ENCODE measurements around the gene GBGT1. TPM values are rescaled to one million over a fixed set of nuclear protein-coding genes. Genes with fewer than 3 reads are reported as not detected.

The GBGT1 gene
- total RNA-seq, 1 donor, result 3.3 TPM

- no peaks in the 10 kb centered on the region for H3K36me3 ChIP-seq (ENCODE audit: insufficient read depth, low read length)
- peak overlapping the region; percentile 80 for H3K27ac ChIP-seq (ENCODE audit: low read depth, low read length)
- H2AFZ ChIP-seq (ENCODE audit: low read length), result no peak overlapping the region
- peak overlapping the region; percentile 34 for H3K4me2 ChIP-seq (ENCODE audit: insufficient read depth, low read length)
- no peak overlapping the region for H3K4me3 ChIP-seq (ENCODE audit: insufficient read depth, low read length)
- no peak for TF ChIP-seq CTCF (IDR thresholded peaks at IDR 0.05; ENCODE audit: extremely low read depth, low read depth, low read length)
- peaks cover 8% of the 10 kb centered on the region for H3K27me3 ChIP-seq (ENCODE audit: insufficient read depth, low read length)
- H4K20me1 ChIP-seq (ENCODE audit: insufficient read depth, low read length), result peaks cover 60% of the 10 kb centered on the region
- peaks cover 44% of the 10 kb centered on the region for H3K4me1 ChIP-seq (ENCODE audit: insufficient read depth, low read length)
- H3K79me2 ChIP-seq (ENCODE audit: insufficient read depth, low read length), result peaks cover 2% of the 10 kb centered on the region
- DNase-seq (ENCODE audit: insufficient read length, low spot score, missing footprints), result peak; percentile 100
- H3K9me3 ChIP-seq (ENCODE audit: low read depth, low read length), result no peaks in the 10 kb centered on the region
These were observed 29.9 kb downstream of the GBGT1 start for GRCh38 chr9:133133681-133134387.

GRCh38 chr9:133132174-133132573 lies 31.5 kb downstream of the GBGT1 start:
- Histone ChIP-seq H3K27ac (ENCODE audit: low read depth, low read length) (no peak overlapping the region), H3K9me3 (ENCODE audit: low read depth, low read length) (no peaks in the 10 kb centered on the region), H3K36me3 (ENCODE audit: insufficient read depth, low read length) (no peaks in the 10 kb centered on the region), H3K4me3 (ENCODE audit: insufficient read depth, low read length) (no peak overlapping the region), H3K27me3 (ENCODE audit: insufficient read depth, low read length) (peaks cover 8% of the 10 kb centered on the region), H4K20me1 (ENCODE audit: insufficient read depth, low read length) (peaks cover 70% of the 10 kb centered on the region), H2AFZ (ENCODE audit: low read length) (no peak overlapping the region), H3K4me1 (ENCODE audit: insufficient read depth, low read length) (peaks cover 45% of the 10 kb centered on the region), H3K4me2 (ENCODE audit: insufficient read depth, low read length) (no peak overlapping the region), H3K79me2 (ENCODE audit: insufficient read depth, low read length) (peaks cover 2% of the 10 kb centered on the region)
- TF ChIP-seq CTCF (IDR thresholded peaks at IDR 0.05; ENCODE audit: extremely low read depth, low read depth, low read length), result no peak
- no peak for DNase-seq (ENCODE audit: insufficient read length, low spot score, missing footprints)

- H3K27ac ChIP-seq (ENCODE audit: low read depth, low read length), result no peak overlapping the region
- no peak overlapping the region for H3K4me2 ChIP-seq (ENCODE audit: insufficient read depth, low read length)
- H3K4me1 ChIP-seq (ENCODE audit: insufficient read depth, low read length), result peaks cover 51% of the 10 kb centered on the region
- peaks cover 8% of the 10 kb centered on the region for H3K27me3 ChIP-seq (ENCODE audit: insufficient read depth, low read length)
- no peak overlapping the region for H3K4me3 ChIP-seq (ENCODE audit: insufficient read depth, low read length)
- H3K9me3 ChIP-seq (ENCODE audit: low read depth, low read length), result no peaks in the 10 kb centered on the region
- H4K20me1 ChIP-seq (ENCODE audit: insufficient read depth, low read length), result peaks cover 75% of the 10 kb centered on the region
- DNase-seq (ENCODE audit: insufficient read length, low spot score, missing footprints), result no peak
- TF ChIP-seq CTCF (IDR thresholded peaks at IDR 0.05; ENCODE audit: extremely low read depth, low read depth, low read length), result no peak
- no peaks in the 10 kb centered on the region for H3K36me3 ChIP-seq (ENCODE audit: insufficient read depth, low read length)
- H2AFZ ChIP-seq (ENCODE audit: low read length), result no peak overlapping the region
- peaks cover 2% of the 10 kb centered on the region for H3K79me2 ChIP-seq (ENCODE audit: insufficient read depth, low read length)
These were observed 32.2 kb downstream of the GBGT1 start for GRCh38 chr9:133131506-133131905.

- no peak for DNase-seq (ENCODE audit: insufficient read length, low spot score, missing footprints)
- no peak for TF ChIP-seq CTCF (IDR thresholded peaks at IDR 0.05; ENCODE audit: extremely low read depth, low read depth, low read length)
- no peak overlapping the region for H3K4me3 ChIP-seq (ENCODE audit: insufficient read depth, low read length)
These were observed 32.9 kb downstream of the GBGT1 start for GRCh38 chr9:133130685-133131244.

More at GRCh38 chr9:133130685-133131244, 32.9 kb downstream of the GBGT1 start:
- H3K79me2 ChIP-seq (ENCODE audit: insufficient read depth, low read length), result peaks cover 2% of the 10 kb centered on the region
- H3K27me3 ChIP-seq (ENCODE audit: insufficient read depth, low read length), result peaks cover 8% of the 10 kb centered on the region
- H3K36me3 ChIP-seq (ENCODE audit: insufficient read depth, low read length), result no peaks in the 10 kb centered on the region
- peaks cover 76% of the 10 kb centered on the region for H4K20me1 ChIP-seq (ENCODE audit: insufficient read depth, low read length)
- H3K27ac ChIP-seq (ENCODE audit: low read depth, low read length), result no peak overlapping the region
- no peak overlapping the region for H2AFZ ChIP-seq (ENCODE audit: low read length)
- no peak overlapping the region for H3K4me2 ChIP-seq (ENCODE audit: insufficient read depth, low read length)
- no peaks in the 10 kb centered on the region for H3K9me3 ChIP-seq (ENCODE audit: low read depth, low read length)
- H3K4me1 ChIP-seq (ENCODE audit: insufficient read depth, low read length), result peaks cover 56% of the 10 kb centered on the region
